HCT116 (cell line): ENCODE measurements around the gene ZNF628. TPM values are rescaled to one million over a fixed set of nuclear protein-coding genes. Genes with fewer than 3 reads are reported as not detected.

ENCODE experiments used
- ATAC-seq: fragments of 200-7000 bp; cut with Tn5 transposase; 2 replicates; pipeline ENCODE4 v1.9.1; 2020; ENCODE audit warnings: mild to moderate bottlenecking, moderate library complexity
- BruUV-seq: library from RNA; stranded (reverse); fragments of 400-500 nt; replicated peaks from 2 replicates; lab custom pipeline; 2021; lab: Mats Ljungman, UMichigan
- CTCF ChIA-PET: fragments of 300-600 bp; sonication (Branson Sonifier 250); formaldehyde crosslinking; loops from one replicate; lab custom pipeline; 2021; ENCODE audit warnings: antibody characterized with exemption; lab: Charles Lee
- POLR2A ChIA-PET: fragments of 300-600, 350-600 bp; sonication (Branson Sonifier 250); formaldehyde crosslinking; loops from one replicate; lab custom pipeline; 2021; ENCODE audit warnings: antibody characterized with exemption; lab: Charles Lee
- RAD21 ChIA-PET, 2 experiments: fragments of 300-600 bp; sonication (Branson Sonifier 250); formaldehyde crosslinking; loops; one replicate each; lab custom pipeline; 2023; ENCODE audit warnings: low total read pairs in 2 of 2; ENCODE audit not compliant: uncharacterized antibody in 2 of 2, unreplicated experiment in 2 of 2, low non-redundant PET in 1 of 2; lab: Charles Lee
- DNase-seq: peaks from one replicate; pipeline ENCODE4 v3.0.0-alpha.2; 2010; ENCODE audit warnings: low read depth, low spot score
- H2AFZ ChIP-seq: fragments of 200-600 bp; shearing (Covaris generic), sonication (generic); 2 replicates; pipeline ENCODE4 v1.6.1; 2017; ENCODE audit warnings: low read depth, mixed run types, mixed read lengths, antibody characterized with exemption, low read length; ENCODE audit not compliant: poor library complexity, severe bottlenecking
- H3K27ac ChIP-seq: 2 replicates; pipeline ENCODE4 v1.5.1; 2012; ENCODE audit warnings: low read depth, low read length
- H3K27me3 ChIP-seq: fragments of 200-600 bp; sonication (generic); 2 replicates; pipeline ENCODE4 v1.6.1; 2016; ENCODE audit warnings: mixed run types, low read length, mixed read lengths; ENCODE audit not compliant: insufficient read depth
- H3K36me3 ChIP-seq, 2 experiments: fragments of 200-500 bp in 1 of 2; fragments of 200-600 bp in 1 of 2; sonication (Bioruptor generic) in 1 of 2; sonication (generic) in 1 of 2; 2 replicates each; pipeline versions ENCODE4 v1.5.1 to v1.6.1; 2014 to 2016; ENCODE audit warnings: low read length in 2 of 2, inconsistent platforms in 1 of 2, mixed read lengths in 1 of 2, mixed run types in 1 of 2; ENCODE audit not compliant: insufficient read depth in 2 of 2, control insufficient read depth in 1 of 2
- H3K4me1 ChIP-seq, 2 experiments: fragments of 200-600 bp in 1 of 2; sonication (generic) in 1 of 2; 2 replicates each; pipeline versions ENCODE4 v1.5.1 to v1.6.1; 2012 to 2017; ENCODE audit warnings: low read length in 2 of 2, inconsistent platforms in 1 of 2, mild to moderate bottlenecking in 1 of 2, mixed read lengths in 1 of 2, mixed run types in 1 of 2, moderate library complexity in 1 of 2; ENCODE audit not compliant: insufficient read depth in 2 of 2, control insufficient read depth in 1 of 2
- H3K4me2 ChIP-seq: fragments of 200-600 bp; sonication (generic); 2 replicates; pipeline ENCODE4 v1.6.1; 2017; ENCODE audit warnings: mixed run types, low read length, mixed read lengths
- H3K4me3 ChIP-seq, 2 experiments: fragments of 200-600 bp in 1 of 2; sonication (generic) in 1 of 2; replicated peaks in 1 of 2; 2 replicates each; pipeline ENCODE4 v1.5.1; 2011 to 2016; ENCODE audit warnings: low read length in 2 of 2, control low read depth in 1 of 2, low read depth in 1 of 2, mild to moderate bottlenecking in 1 of 2, mixed read lengths in 1 of 2, mixed run types in 1 of 2
- H3K79me2 ChIP-seq: fragments of 200-600 bp; sonication (generic); 2 replicates; pipeline ENCODE4 v1.6.1; 2017; ENCODE audit warnings: mild to moderate bottlenecking, mixed run types, low read length, moderate library complexity, mixed read lengths; ENCODE audit not compliant: insufficient read depth
- H3K9ac ChIP-seq: fragments of 200-600 bp; sonication (generic); 2 replicates; pipeline ENCODE4 v1.6.1; 2016; ENCODE audit warnings: low read length, mixed read lengths
- H3K9me2 ChIP-seq: fragments of 200-600 bp; sonication (generic), shearing (Covaris generic); 2 replicates; pipeline ENCODE4 v1.6.1; 2017; ENCODE audit warnings: mixed run types, mild to moderate bottlenecking, moderate library complexity; ENCODE audit not compliant: insufficient read depth
- H3K9me3 ChIP-seq, 2 experiments: fragments of 200-500 bp in 1 of 2; fragments of 200-600 bp in 1 of 2; sonication (Bioruptor generic) in 1 of 2; sonication (generic) in 1 of 2; 2 replicates each; pipeline ENCODE4 v1.6.1; 2014 to 2017; ENCODE audit warnings: low read length in 2 of 2, mixed read lengths in 2 of 2, inconsistent platforms in 1 of 2, low read depth in 1 of 2, mild to moderate bottlenecking in 1 of 2, mixed run types in 1 of 2, moderate library complexity in 1 of 2; ENCODE audit not compliant: control insufficient read depth in 1 of 2, insufficient read depth in 1 of 2
- H4K20me1 ChIP-seq: fragments of 200-600 bp; sonication (generic), shearing (Covaris generic); 2 replicates; pipeline ENCODE4 v1.6.1; 2017; ENCODE audit warnings: mixed run types, mild to moderate bottlenecking, moderate library complexity; ENCODE audit not compliant: insufficient read depth
- CBX3 ChIP-seq: IDR thresholded peaks from 2 replicates; pipeline ENCODE4 v1.6.1; 2012; ENCODE audit warnings: low read depth
- CEBPB ChIP-seq: IDR thresholded peaks from 2 replicates; pipeline ENCODE4 v1.6.1; 2012; ENCODE audit warnings: low read depth
- ELF1 ChIP-seq: IDR thresholded peaks from 2 replicates; pipeline ENCODE4 v1.6.1; 2012; ENCODE audit warnings: low read depth, borderline replicate concordance
- EZH2phosphoT487 ChIP-seq: fragments of 200-600 bp; IDR thresholded peaks from 2 replicates; pipeline ENCODE4 v1.6.1; 2018; ENCODE audit warnings: antibody characterized with exemption, borderline replicate concordance
- MAX ChIP-seq: IDR thresholded peaks from 2 replicates; pipeline ENCODE4 v1.6.1; 2012
- REST ChIP-seq: IDR thresholded peaks from 2 replicates; pipeline ENCODE4 v1.6.1; 2012; ENCODE audit warnings: low read depth
- ZNF274 ChIP-seq: fragments of 200-500 bp; sonication (Bioruptor generic); IDR thresholded peaks from 2 replicates; pipeline ENCODE4 v1.6.1; 2014; ENCODE audit warnings: mild to moderate bottlenecking, low read depth, low read length, inconsistent platforms
- intact Hi-C: fragments of 100-400 bp; cut with micrococcal nuclease; formaldehyde crosslinking; loops from 2 replicates; pipeline ENCODE4 v1.10.0; 2022
- total RNA-seq: library from RNA; stranded (reverse); gene quantifications from one replicate; pipeline ENCODE4 v1.2.1, GENCODE V29; 2021; ENCODE audit not compliant: unreplicated experiment
- TF ChIP-seq, protein P1 (sequence below): IDR thresholded peaks from 2 replicates; pipeline ENCODE4 v1.6.1; 2012

ZNF628 gene
- total RNA-seq, 1 experiment from 2014 or later, result 14.9 TPM

DNA sequence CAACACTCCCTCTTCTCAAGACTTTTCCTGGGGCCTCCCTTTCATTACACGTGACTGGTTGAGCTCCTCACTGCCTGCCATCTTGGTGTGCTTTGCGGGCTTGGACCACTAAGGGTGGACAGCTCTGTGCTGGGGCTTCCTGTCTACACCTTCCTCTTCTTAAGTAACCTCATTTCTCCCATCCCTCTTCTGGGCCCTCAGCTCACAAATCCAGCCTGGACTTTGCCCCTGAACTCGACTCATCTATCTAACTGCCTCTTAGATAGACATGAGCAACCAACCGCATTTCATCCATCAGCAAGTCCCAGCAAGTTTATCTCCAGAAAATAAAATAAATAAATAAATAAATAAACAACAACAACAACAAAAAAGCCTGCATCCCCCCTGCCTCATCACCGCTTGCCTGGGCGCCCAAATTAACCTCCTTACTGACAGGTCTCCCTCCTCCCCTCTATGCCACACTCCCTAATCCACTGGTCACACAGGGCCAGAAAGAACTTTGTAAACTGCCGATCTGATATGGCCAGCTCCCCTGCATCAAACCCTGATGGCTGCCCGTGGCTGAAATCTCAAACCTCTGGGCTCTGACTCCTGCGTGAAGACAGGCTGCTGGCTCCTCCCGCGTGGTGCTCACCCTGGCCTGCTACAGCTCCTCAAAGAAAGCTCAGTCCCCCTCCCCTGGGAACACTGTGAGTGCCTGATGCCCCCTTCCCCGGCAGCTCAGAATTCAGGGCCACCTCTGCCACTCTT lies 22.7 kb upstream of the ZNF628 start:
- Histone ChIP-seq H3K79me2 (0 out of 2 replicates have a peak, but pooled peaks cover 4% of the 10 kb centered on the region), H2AFZ (no peak overlapping the region), H3K27me3 (no peaks in the 10 kb centered on the region), H3K4me1 (peaks cover 0 to 5% of the 10 kb centered on the region in 2 experiments; a peak in 2 of 4 replicates), H3K9me2 (no peaks in the 10 kb centered on the region), H3K9me3 (no peaks in the 10 kb centered on the region), H3K4me3 (no peak overlapping the region), H3K36me3 (no peaks in the 10 kb centered on the region; a peak in 1 of 4 replicates), H3K4me2 (no peak overlapping the region), H3K27ac (no peak overlapping the region), H4K20me1 (no peaks in the 10 kb centered on the region), H3K9ac (no peak overlapping the region)
- no peak for ATAC-seq
- no peak for DNase-seq
- no TSS peak for BruUV-seq
- intact Hi-C loops, result no loop called here
- RAD21 ChIA-PET, result interaction anchor here in 1 of 2 experiments (0.6 kb wide), 1 partner anchor 312 kb away, joined by 3 read pairs; no protein-coding TSS in a partner anchor
- no peak for TF ChIP-seq EZH2phosphoT487
- no peak for TF ChIP-seq CBX3
- no peak for TF ChIP-seq REST
- TF ChIP-seq MAX, result no peak
- TF ChIP-seq, protein P1, sequence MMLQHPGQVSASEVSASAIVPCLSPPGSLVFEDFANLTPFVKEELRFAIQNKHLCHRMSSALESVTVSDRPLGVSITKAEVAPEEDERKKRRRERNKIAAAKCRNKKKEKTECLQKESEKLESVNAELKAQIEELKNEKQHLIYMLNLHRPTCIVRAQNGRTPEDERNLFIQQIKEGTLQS, result no peak
- TF ChIP-seq ZNF274, result no peak
- TF ChIP-seq ELF1, result no peak
- no peak for TF ChIP-seq CEBPB
- POLR2A ChIA-PET, result interaction anchor here (1.4 kb wide), 1 partner anchor 46 kb away, joined by 5 read pairs; the partner anchor contains the start of gene UBE2S
- CTCF ChIA-PET, result interaction anchor here (0.9 to 1.1 kb wide), 2 partner anchors 8 to 312 kb away, joined by 3 read pairs; partner anchors contain the start of gene ISOC2
